SK-N-SH treated with all-trans-retinoic acid at 6 μM for 48 hours (cell line): Measurements from ENCODE around the gene ACAA1.

Source experiments
- ATAC-seq: fragments of 200-7000 bp; cut with Tn5 transposase; 3 replicates; pipeline ENCODE4 v1.9.1; 2020; ENCODE audit warnings: mild to moderate bottlenecking, moderate library complexity
- ARNTL ChIP-seq: fragments of 450-650 bp; formaldehyde crosslinking; IDR thresholded peaks from 2 replicates; pipeline ENCODE4 v1.5.0; 2020; ENCODE audit warnings: low read depth, mild to moderate bottlenecking, moderate library complexity, borderline replicate concordance
- BACH2 ChIP-seq: fragments of 250-450 bp; sonication (Bioruptor Pico); IDR thresholded peaks from 2 replicates; pipeline ENCODE4 v1.9.0; 2021; ENCODE audit warnings: mild to moderate bottlenecking, borderline replicate concordance
- CSDC2 ChIP-seq: fragments of 250-450 bp; sonication (Bioruptor Pico); IDR thresholded peaks from 2 replicates; pipeline ENCODE4 v1.5.0; 2020; ENCODE audit warnings: mild to moderate bottlenecking, moderate library complexity
- GLIS3 ChIP-seq: fragments of 250-450 bp; sonication (Bioruptor Pico); IDR thresholded peaks from 2 replicates; pipeline ENCODE4 v1.5.0; 2020; ENCODE audit warnings: mild to moderate bottlenecking, moderate library complexity
- ISL1 ChIP-seq: fragments of 250-450 bp; sonication (Bioruptor Pico); IDR thresholded peaks from 2 replicates; pipeline ENCODE4 v2.1.2; 2022; ENCODE audit warnings: mild to moderate bottlenecking, moderate library complexity
- OSR1 ChIP-seq: fragments of 250-450 bp; sonication (Bioruptor Pico); IDR thresholded peaks from 2 replicates; pipeline ENCODE4 v1.8.0; 2022; ENCODE audit warnings: moderate library complexity, mild to moderate bottlenecking, inconsistent platforms
- PPARA ChIP-seq: fragments of 250-450 bp; sonication (Bioruptor Pico); IDR thresholded peaks from 2 replicates; pipeline ENCODE4 v1.5.0; 2020; ENCODE audit warnings: mild to moderate bottlenecking, borderline replicate concordance
- RARB ChIP-seq: fragments of 250-450 bp; sonication (Bioruptor Pico); IDR thresholded peaks from 2 replicates; pipeline ENCODE4 v1.8.0; 2021; ENCODE audit warnings: mild to moderate bottlenecking, moderate library complexity
- SNAI2 ChIP-seq: fragments of 250-450 bp; sonication (Bioruptor Pico); IDR thresholded peaks from 2 replicates; pipeline ENCODE4 v1.5.0; 2020; ENCODE audit warnings: mild to moderate bottlenecking, moderate library complexity
- TCF4 ChIP-seq: fragments of 250-450 bp; sonication (Bioruptor Pico); IDR thresholded peaks from 2 replicates; pipeline ENCODE4 v1.8.0; 2021; ENCODE audit warnings: mild to moderate bottlenecking, moderate library complexity, borderline replicate concordance
- TOX ChIP-seq: fragments of 250-450 bp; sonication (Bioruptor Pico); IDR thresholded peaks from 2 replicates; pipeline ENCODE4 v1.8.0; 2021; ENCODE audit warnings: mild to moderate bottlenecking, moderate library complexity, borderline replicate concordance
- ZC3H10 ChIP-seq: fragments of 250-450 bp; sonication (Bioruptor Pico); IDR thresholded peaks from 2 replicates; pipeline ENCODE4 v1.5.1; 2021; ENCODE audit warnings: mild to moderate bottlenecking, moderate library complexity
- ZFP3 ChIP-seq: fragments of 250-450 bp; sonication (Bioruptor Pico); IDR thresholded peaks from 2 replicates; pipeline ENCODE4 v1.5.0; 2020; ENCODE audit warnings: mild to moderate bottlenecking, moderate library complexity
- ZFP30 ChIP-seq: fragments of 450-650 bp; formaldehyde crosslinking; IDR thresholded peaks from 2 replicates; pipeline ENCODE4 v1.5.0; 2022; ENCODE audit warnings: mild to moderate bottlenecking, moderate library complexity
- ZNF565 ChIP-seq: fragments of 450-650 bp; formaldehyde crosslinking; conservative IDR thresholded peaks from 2 replicates; pipeline ENCODE4 v1.5.0; 2020; ENCODE audit warnings: low read depth, mild to moderate bottlenecking, moderate library complexity
- ZNF70 ChIP-seq: fragments of 450-650 bp; formaldehyde crosslinking; IDR thresholded peaks from 2 replicates; pipeline ENCODE4 v1.5.0; 2020; ENCODE audit warnings: mild to moderate bottlenecking, moderate library complexity
- ZNF8 ChIP-seq: fragments of 450-650 bp; formaldehyde crosslinking; IDR thresholded peaks from 2 replicates; pipeline ENCODE4 v1.5.0; 2020; ENCODE audit warnings: mild to moderate bottlenecking, moderate library complexity
- TF ChIP-seq, protein P1 (sequence below): fragments of 250-450 bp; sonication (Bioruptor Pico); IDR thresholded peaks from 2 replicates; pipeline ENCODE4 v1.5.1; 2021; ENCODE audit warnings: mild to moderate bottlenecking, moderate library complexity
- TF ChIP-seq, protein P2 (sequence below): fragments of 250-450 bp; sonication (Bioruptor Pico); IDR thresholded peaks from 2 replicates; pipeline ENCODE4 v1.8.0; 2020; ENCODE audit warnings: mild to moderate bottlenecking, moderate library complexity, borderline replicate concordance
- TF ChIP-seq, protein P3 (sequence below): fragments of 250-450 bp; sonication (Bioruptor Pico); IDR thresholded peaks from 2 replicates; pipeline ENCODE4 v1.5.0; 2020; ENCODE audit warnings: mild to moderate bottlenecking, moderate library complexity
- TF ChIP-seq, protein P4 (sequence below): fragments of 250-450 bp; sonication (Bioruptor Pico); IDR thresholded peaks from 2 replicates; pipeline ENCODE4 v1.5.1; 2020; ENCODE audit warnings: low read depth, mild to moderate bottlenecking, moderate library complexity
- TF ChIP-seq, protein P5 (sequence below): fragments of 250-450 bp; sonication (Bioruptor Pico); IDR thresholded peaks from 2 replicates; pipeline ENCODE4 v1.8.0; 2021; ENCODE audit warnings: low read depth, mild to moderate bottlenecking, moderate library complexity, borderline replicate concordance

The ACAA1 gene

DNA sequence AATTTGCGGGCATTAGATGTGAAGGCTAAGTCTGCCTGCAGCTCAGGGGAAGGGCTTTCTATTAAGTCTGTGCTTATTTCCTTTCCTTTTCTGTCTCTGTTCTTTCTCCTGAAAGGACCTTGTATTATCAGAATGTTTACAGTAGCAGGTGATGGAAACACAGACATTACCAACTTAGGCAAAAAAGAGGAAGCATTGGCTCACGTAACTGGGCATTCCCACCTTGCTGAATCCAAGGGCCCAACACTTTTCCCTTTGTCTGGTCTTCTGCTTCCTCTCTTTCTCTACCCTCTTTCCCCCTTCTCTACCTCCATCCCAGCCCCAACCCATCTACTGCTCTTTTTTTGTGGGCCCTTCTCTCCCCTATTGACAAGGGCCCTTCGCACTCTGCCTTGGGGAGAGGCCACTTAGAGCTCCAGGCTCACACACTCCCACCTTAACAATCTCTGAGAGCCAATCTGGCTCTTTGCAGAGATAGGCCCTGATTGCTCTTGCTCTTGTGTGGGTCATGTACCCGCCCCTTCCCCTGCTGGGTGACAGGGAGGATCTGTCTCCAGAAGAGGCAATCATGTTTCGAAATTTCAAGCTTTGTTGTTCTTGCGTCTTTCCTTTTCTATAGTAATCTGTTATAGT lies 35.0 kb downstream of the ACAA1 start:
- ATAC-seq, result no peak
- TF ChIP-seq, protein P1, sequence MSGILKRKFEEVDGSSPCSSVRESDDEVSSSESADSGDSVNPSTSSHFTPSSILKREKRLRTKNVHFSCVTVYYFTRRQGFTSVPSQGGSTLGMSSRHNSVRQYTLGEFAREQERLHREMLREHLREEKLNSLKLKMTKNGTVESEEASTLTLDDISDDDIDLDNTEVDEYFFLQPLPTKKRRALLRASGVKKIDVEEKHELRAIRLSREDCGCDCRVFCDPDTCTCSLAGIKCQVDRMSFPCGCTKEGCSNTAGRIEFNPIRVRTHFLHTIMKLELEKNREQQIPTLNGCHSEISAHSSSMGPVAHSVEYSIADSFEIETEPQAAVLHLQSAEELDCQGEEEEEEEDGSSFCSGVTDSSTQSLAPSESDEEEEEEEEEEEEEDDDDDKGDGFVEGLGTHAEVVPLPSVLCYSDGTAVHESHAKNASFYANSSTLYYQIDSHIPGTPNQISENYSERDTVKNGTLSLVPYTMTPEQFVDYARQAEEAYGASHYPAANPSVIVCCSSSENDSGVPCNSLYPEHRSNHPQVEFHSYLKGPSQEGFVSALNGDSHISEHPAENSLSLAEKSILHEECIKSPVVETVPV (CRISPR knock-in tag), result no peak
- TF ChIP-seq ZC3H10 (CRISPR knock-in tag) (no peak), SNAI2 (CRISPR knock-in tag) (no peak), RARB (CRISPR knock-in tag) (no peak), BACH2 (CRISPR knock-in tag) (no peak), TOX (no peak), OSR1 (no peak), ZNF8 (CRISPR knock-in tag) (no peak), GLIS3 (no peak), ZFP3 (no peak), ISL1 (CRISPR knock-in tag) (no peak)
- TF ChIP-seq, protein P2, sequence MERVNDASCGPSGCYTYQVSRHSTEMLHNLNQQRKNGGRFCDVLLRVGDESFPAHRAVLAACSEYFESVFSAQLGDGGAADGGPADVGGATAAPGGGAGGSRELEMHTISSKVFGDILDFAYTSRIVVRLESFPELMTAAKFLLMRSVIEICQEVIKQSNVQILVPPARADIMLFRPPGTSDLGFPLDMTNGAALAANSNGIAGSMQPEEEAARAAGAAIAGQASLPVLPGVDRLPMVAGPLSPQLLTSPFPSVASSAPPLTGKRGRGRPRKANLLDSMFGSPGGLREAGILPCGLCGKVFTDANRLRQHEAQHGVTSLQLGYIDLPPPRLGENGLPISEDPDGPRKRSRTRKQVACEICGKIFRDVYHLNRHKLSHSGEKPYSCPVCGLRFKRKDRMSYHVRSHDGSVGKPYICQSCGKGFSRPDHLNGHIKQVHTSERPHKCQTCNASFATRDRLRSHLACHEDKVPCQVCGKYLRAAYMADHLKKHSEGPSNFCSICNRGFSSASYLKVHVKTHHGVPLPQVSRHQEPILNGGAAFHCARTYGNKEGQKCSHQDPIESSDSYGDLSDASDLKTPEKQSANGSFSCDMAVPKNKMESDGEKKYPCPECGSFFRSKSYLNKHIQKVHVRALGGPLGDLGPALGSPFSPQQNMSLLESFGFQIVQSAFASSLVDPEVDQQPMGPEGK (CRISPR knock-in tag), result no peak

DNA sequence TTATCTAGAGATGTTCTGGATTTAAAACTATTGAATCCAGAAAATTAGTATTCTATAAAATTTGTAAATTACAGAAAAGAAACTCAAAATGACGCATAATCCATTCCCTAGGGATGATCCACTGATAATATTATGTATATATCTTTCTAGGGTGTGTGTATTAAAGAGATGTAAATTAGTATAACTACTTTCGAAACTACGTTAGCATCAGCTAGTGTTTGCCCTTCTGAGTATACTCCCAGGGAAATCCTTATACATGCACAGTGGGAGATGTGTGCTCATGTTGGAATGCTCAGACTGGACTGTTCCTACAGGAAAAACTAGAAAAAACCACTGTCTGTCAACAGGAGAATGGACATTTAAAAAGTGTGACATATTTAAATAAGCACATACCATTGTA lies 36.4 kb downstream of the ACAA1 start:
- TF ChIP-seq, protein P3, sequence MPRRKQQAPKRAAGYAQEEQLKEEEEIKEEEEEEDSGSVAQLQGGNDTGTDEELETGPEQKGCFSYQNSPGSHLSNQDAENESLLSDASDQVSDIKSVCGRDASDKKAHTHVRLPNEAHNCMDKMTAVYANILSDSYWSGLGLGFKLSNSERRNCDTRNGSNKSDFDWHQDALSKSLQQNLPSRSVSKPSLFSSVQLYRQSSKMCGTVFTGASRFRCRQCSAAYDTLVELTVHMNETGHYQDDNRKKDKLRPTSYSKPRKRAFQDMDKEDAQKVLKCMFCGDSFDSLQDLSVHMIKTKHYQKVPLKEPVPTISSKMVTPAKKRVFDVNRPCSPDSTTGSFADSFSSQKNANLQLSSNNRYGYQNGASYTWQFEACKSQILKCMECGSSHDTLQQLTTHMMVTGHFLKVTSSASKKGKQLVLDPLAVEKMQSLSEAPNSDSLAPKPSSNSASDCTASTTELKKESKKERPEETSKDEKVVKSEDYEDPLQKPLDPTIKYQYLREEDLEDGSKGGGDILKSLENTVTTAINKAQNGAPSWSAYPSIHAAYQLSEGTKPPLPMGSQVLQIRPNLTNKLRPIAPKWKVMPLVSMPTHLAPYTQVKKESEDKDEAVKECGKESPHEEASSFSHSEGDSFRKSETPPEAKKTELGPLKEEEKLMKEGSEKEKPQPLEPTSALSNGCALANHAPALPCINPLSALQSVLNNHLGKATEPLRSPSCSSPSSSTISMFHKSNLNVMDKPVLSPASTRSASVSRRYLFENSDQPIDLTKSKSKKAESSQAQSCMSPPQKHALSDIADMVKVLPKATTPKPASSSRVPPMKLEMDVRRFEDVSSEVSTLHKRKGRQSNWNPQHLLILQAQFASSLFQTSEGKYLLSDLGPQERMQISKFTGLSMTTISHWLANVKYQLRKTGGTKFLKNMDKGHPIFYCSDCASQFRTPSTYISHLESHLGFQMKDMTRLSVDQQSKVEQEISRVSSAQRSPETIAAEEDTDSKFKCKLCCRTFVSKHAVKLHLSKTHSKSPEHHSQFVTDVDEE, result no peak
- TF ChIP-seq PPARA (CRISPR knock-in tag), result no peak
- no peak for TF ChIP-seq ARNTL
- TF ChIP-seq BACH2 (CRISPR knock-in tag), result no peak
- TF ChIP-seq CSDC2 (CRISPR knock-in tag), result no peak
- no peak for TF ChIP-seq ZFP30 (CRISPR knock-in tag)
- TF ChIP-seq ZC3H10 (CRISPR knock-in tag), result no peak
- TF ChIP-seq, protein P4, sequence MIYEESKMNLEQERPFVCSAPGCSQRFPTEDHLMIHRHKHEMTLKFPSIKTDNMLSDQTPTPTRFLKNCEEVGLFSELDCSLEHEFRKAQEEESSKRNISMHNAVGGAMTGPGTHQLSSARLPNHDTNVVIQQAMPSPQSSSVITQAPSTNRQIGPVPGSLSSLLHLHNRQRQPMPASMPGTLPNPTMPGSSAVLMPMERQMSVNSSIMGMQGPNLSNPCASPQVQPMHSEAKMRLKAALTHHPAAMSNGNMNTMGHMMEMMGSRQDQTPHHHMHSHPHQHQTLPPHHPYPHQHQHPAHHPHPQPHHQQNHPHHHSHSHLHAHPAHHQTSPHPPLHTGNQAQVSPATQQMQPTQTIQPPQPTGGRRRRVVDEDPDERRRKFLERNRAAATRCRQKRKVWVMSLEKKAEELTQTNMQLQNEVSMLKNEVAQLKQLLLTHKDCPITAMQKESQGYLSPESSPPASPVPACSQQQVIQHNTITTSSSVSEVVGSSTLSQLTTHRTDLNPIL (CRISPR knock-in tag), result no peak
- no peak for TF ChIP-seq ISL1 (CRISPR knock-in tag)
- TF ChIP-seq TCF4 (CRISPR knock-in tag), result no peak
- TF ChIP-seq SNAI2 (CRISPR knock-in tag), result no peak
- TF ChIP-seq RARB (CRISPR knock-in tag), result no peak
- no peak for TF ChIP-seq GLIS3
- no peak for TF ChIP-seq ZNF8 (CRISPR knock-in tag)
- TF ChIP-seq, protein P5, sequence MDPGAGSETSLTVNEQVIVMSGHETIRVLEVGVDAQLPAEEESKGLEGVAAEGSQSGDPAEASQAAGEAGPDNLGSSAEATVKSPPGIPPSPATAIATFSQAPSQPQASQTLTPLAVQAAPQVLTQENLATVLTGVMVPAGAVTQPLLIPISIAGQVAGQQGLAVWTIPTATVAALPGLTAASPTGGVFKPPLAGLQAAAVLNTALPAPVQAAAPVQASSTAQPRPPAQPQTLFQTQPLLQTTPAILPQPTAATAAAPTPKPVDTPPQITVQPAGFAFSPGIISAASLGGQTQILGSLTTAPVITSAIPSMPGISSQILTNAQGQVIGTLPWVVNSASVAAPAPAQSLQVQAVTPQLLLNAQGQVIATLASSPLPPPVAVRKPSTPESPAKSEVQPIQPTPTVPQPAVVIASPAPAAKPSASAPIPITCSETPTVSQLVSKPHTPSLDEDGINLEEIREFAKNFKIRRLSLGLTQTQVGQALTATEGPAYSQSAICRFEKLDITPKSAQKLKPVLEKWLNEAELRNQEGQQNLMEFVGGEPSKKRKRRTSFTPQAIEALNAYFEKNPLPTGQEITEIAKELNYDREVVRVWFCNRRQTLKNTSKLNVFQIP (CRISPR knock-in tag), result no peak

DNA sequence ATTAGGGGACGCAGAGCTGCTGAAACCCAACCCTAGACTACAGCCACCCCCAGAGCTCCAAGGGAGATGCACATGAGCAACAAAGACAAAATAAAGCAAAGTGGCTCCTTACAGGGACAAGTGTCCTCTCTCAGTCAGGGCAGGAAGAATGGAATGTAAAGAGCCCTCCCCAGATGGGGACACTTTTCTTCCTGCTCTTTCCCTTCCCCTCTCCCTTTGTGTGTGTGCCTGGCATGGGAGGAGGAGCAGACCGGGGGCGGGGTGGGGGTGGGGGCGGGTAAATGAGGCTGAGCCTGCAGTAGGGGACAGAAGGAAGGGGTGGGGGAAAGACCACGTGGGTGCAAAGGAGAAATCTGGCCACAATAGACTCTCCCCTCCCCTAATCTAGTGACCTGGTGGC lies 37.4 kb downstream of the ACAA1 start:
- ATAC-seq, result no peak
- TF ChIP-seq GLIS3 (no peak), ZNF565 (CRISPR knock-in tag) (no peak), TCF4 (CRISPR knock-in tag) (no peak), ZNF70 (CRISPR knock-in tag) (no peak), PPARA (CRISPR knock-in tag) (no peak), ZFP30 (CRISPR knock-in tag) (no peak), ZFP3 (no peak)
- TF ChIP-seq, protein P4 (CRISPR knock-in tag), result no peak
- TF ChIP-seq, protein P2 (CRISPR knock-in tag), result no peak
- TF ChIP-seq, all 23 proteins: peak for 0

More for the DNA sequence above, 36.4 kb downstream of the ACAA1 start:
- no peak for ATAC-seq
